Pons (tissue), 1 donor: Measurements from ENCODE around the gene DYNC1I1.
"Not testable (repeated sequence)": the region's sequence is repeated elsewhere in the genome, so short reads cannot be mapped to it uniquely, and the experiment has no call there.

Experiments
- DNase-seq: peaks from one replicate; pipeline ENCODE4 v3.0.0-alpha.2; 2016; ENCODE audit warnings: low spot score

DYNC1I1 gene

DNA sequence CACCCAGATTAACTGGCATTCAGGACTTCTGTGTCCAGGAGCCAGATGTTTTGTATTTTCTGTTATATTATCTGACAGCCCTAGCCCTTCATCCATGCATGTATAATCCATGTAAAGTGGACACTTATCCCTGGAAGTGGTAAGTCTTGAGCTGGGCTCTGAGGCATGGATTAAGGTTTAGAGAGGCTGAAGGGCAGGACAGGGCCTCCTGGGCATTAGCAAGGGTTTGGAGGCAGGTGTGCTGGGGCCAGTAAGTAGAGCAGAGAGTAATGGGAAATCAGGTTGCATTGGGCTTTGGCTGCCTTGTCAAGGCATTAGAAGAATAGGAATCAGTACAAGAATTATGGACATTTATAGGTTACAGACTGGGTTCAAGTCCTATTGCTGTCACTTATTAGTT, 138.0 kb downstream of the DYNC1I1 start:
- no peak for DNase-seq

- no peak for DNase-seq
Observed at GRCh38 chr7:95915731-95916130, 143.4 kb downstream of the DYNC1I1 start.

- DNase-seq = peak; percentile 87
Observed at GRCh38 chr7:95916573-95917297, 144.4 kb downstream of the DYNC1I1 start.

DNA sequence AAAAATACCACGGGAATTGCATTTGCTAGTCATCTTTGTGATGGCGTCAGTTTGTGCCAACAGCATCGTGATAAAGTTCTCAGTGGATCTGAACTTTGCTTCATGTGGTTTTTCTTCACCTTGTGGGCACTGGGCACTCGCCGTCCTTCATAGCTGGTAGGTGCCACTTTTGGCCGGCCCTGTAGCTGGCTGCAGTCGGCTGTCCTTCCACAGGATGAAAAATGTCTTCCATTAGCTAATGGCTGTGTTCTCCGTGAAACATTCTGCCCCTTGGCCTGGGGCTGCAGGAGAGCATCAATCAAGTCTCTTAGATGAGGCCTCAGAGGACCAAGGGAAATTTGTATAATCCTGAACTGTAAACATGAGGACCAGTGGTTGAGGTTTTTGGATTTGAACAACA, 145.3 kb downstream of the DYNC1I1 start:
- no peak for DNase-seq

DNA sequence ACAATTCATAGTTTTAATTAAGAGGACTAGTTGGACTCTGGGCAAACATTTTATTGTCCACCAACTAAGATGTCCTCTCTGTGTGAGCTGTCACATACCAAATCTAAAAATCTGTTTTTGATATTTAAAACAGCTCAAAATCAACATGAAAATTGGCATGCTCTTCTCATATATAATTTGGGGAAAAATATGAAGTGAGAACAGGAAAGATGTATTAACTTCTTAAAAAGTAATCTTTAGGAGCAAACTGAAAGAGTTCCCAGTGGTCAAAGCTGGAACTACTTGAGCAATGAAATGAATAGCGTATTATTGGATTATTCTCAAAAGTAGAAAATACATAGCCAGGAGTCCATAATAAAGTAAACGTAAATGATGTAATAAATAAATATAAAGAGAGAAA, 147.2 kb downstream of the DYNC1I1 start:
- no peak for DNase-seq

GRCh38 chr7:95921543-95921942, 149.2 kb downstream of the DYNC1I1 start:
- no peak for DNase-seq

GRCh38 chr7:95922191-95922590, 149.8 kb downstream of the DYNC1I1 start:
- DNase-seq = no peak

- no peak for DNase-seq
Observed at GRCh38 chr7:95925236-95925635, 152.9 kb downstream of the DYNC1I1 start.

GRCh38 chr7:95925971-95926370, 153.6 kb downstream of the DYNC1I1 start:
- DNase-seq = no peak

DNA sequence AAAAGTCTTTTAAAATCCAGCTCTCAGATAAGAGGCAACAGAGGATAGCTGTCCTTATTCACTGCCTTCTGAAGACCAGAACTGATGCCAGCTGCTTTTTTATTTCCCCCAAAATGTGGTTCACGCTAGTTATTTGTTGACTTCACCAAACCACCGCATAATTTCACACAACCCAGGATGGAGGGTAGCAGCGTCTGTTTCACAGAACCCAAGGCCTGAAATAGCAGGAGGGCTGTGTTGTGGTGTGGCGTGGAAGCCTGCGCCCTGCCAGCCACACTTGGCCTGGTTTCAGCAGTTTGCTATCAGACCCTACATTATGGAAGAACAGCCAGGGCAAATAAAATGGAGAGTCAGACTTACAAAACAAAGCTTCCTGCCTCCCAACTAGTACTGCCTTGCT, 155.4 kb downstream of the DYNC1I1 start:
- DNase-seq = peak; percentile 37

DNA sequence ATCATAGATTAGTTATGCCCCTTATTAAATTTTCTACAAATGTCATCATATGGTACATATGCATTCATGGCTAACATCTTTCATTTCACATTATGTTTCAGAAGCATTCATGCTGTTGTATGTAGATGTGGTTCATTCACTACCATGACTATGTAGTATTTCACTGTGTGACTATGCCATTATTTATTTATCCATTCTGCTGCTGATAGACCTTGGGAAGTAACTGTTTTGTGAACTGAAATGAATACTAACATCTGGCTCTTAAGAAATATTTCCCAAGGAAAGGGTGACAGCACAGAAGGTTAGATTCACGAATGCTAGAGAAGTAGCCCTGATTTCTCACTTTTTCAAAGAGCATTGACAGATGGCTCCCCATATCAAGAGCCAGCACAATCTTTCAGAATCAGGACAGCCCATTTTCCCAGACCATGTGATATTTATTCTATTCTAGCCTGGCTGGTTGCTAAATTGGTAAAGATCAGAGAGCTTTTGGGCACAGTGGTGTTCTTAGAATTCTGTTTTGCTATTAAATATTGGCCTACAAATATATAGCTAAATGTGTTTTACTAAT, 157.4 kb downstream of the DYNC1I1 start:
- no peak for DNase-seq

DNA sequence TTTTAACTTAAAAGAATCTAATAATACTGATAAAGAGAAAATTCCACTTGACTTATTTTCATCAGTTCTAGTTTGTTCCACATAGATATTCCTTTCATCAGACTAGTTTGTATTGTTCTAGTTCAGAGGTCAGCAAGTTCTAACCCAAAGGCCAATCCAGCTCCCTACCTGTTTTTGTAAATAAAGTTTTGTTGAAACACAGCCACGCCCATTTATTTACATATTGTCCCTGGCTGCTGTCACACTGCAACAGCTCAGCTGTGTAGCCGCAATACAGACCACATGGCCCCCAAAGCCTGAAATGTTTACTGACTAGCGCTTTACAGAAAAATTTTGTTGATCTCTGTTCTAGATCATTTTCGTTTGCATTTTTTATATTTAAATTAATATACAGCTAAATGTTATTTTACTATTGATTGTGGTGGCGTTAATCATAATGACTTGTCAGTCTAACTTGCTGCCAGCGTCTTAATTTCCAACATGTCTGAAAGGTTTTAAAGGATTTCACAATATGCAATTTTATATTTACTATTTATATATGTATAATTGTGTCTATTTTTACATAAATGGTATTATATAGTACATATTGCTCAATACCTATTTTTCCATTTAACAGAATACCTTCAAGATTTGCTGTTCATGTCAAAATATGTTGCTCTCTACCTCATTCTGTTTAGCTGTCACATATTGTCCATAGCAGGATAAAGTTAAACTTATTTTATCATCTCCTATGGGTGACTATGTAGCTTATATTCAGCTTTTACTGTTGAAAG, 159.3 kb downstream of the DYNC1I1 start:
- no peak for DNase-seq

- peak; percentile 20 for DNase-seq
Observed at GRCh38 chr7:95933618-95934017, 161.3 kb downstream of the DYNC1I1 start.

- DNase-seq = not testable (repeated sequence)
Observed at GRCh38 chr7:95944867-95945266, 172.5 kb downstream of the DYNC1I1 start.

- DNase-seq = no peak
Observed at GRCh38 chr7:95950698-95951097, 178.3 kb downstream of the DYNC1I1 start.

- DNase-seq = no peak
Observed at GRCh38 chr7:95951531-95951930, 179.2 kb downstream of the DYNC1I1 start.

GRCh38 chr7:95951997-95952795, 179.8 kb downstream of the DYNC1I1 start:
- DNase-seq = no peak

GRCh38 chr7:95952851-95953250, 180.5 kb downstream of the DYNC1I1 start:
- no peak for DNase-seq

GRCh38 chr7:95955748-95956147, 183.4 kb downstream of the DYNC1I1 start:
- no peak for DNase-seq

DNA sequence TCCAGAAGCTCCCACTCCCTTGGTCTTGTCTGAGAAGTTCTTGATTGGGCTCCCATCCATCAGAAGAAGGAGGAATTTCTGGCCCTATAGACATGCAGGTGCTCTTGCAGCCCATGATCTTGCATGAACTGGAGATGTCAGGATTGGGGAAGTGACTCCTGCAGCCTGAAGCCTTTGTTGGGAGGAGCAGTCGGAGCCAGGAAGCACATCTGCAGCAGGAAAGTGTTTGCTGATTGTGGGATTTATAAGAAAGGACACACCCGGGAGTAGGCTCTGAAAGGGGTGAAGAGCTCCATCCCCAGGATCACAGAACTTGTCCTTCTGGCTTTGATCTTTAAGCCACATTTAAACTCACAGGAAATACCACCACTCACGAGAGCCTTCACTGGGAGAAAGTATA, 185.2 kb downstream of the DYNC1I1 start:
- no peak for DNase-seq

- DNase-seq = no peak
Observed at GRCh38 chr7:95960706-95961244, 188.4 kb downstream of the DYNC1I1 start.

- DNase-seq = peak; percentile 86
Observed at GRCh38 chr7:95963446-95963990, 191.2 kb downstream of the DYNC1I1 start.
